GM23338 (cell line): Measurements from ENCODE around the gene PVALB. TPM values are rescaled to one million over a fixed set of nuclear protein-coding genes. Genes with fewer than 3 reads are reported as not detected.

Experiments
- ATAC-seq: fragments of 200-7000 bp; cut with Tn5 transposase; 3 replicates; pipeline ENCODE4 v1.9.1; 2020
- DNase-seq: peaks from one replicate; pipeline ENCODE4 v3.0.0-alpha.2; 2015; ENCODE audit warnings: low spot score
- H2AFZ ChIP-seq: fragments of 200-600 bp; sonication (generic); 2 replicates; pipeline ENCODE4 v1.8.0; 2016; ENCODE audit warnings: antibody characterized with exemption, mild to moderate bottlenecking, moderate library complexity
- H3F3A ChIP-seq: fragments of 200-600 bp; sonication (generic); replicated peaks from 2 replicates; pipeline ENCODE4 v1.8.0; 2017; ENCODE audit warnings: antibody characterized with exemption, mixed run types, low read depth
- H3K27ac ChIP-seq: fragments of 200-600 bp; sonication (generic); 2 replicates; pipeline ENCODE4 v1.6.1; 2016; ENCODE audit warnings: low read depth
- H3K27me3 ChIP-seq: fragments of 200-600 bp; sonication (generic); 2 replicates; pipeline ENCODE4 v1.8.0; 2016; ENCODE audit warnings: mild to moderate bottlenecking, mixed run types, moderate library complexity; ENCODE audit not compliant: insufficient read depth
- H3K36me3 ChIP-seq: fragments of 200-600 bp; sonication (generic); 2 replicates; pipeline ENCODE4 v1.8.0; 2016; ENCODE audit warnings: mild to moderate bottlenecking; ENCODE audit not compliant: insufficient read depth
- H3K4me1 ChIP-seq: fragments of 200-600 bp; sonication (generic); 2 replicates; pipeline ENCODE4 v1.8.0; 2016; ENCODE audit warnings: mild to moderate bottlenecking, moderate library complexity; ENCODE audit not compliant: insufficient read depth
- H3K4me2 ChIP-seq: fragments of 200-600 bp; sonication (generic); 2 replicates; pipeline ENCODE4 v1.7.1; 2017; ENCODE audit warnings: mixed run types
- H3K4me3 ChIP-seq: fragments of 200-600 bp; sonication (generic); 2 replicates; pipeline ENCODE4 v1.6.1; 2016; ENCODE audit warnings: mixed run types
- H3K79me2 ChIP-seq: fragments of 200-600 bp; sonication (generic); replicated peaks from 2 replicates; pipeline ENCODE4 v1.8.0; 2017; ENCODE audit warnings: mild to moderate bottlenecking; ENCODE audit not compliant: insufficient read depth
- H3K9me2 ChIP-seq: fragments of 200-600 bp; sonication (generic); 2 replicates; pipeline ENCODE4 v1.8.0; 2017; ENCODE audit not compliant: insufficient read depth
- H4K20me1 ChIP-seq: fragments of 200-600 bp; sonication (generic); replicated peaks from 2 replicates; pipeline ENCODE4 v1.8.0; 2017; ENCODE audit warnings: mild to moderate bottlenecking; ENCODE audit not compliant: insufficient read depth
- H3K27ac Mint-ChIP-seq: 2 replicates; pipeline ENCODE4 v1.8.0; 2020; ENCODE audit warnings: inconsistent platforms, mild to moderate bottlenecking, moderate library complexity, mixed read lengths
- H3K27me3 Mint-ChIP-seq: 3 replicates; pipeline ENCODE4 v1.8.0; 2022; ENCODE audit warnings: low read depth, mild to moderate bottlenecking, moderate library complexity, mixed read lengths, inconsistent platforms; ENCODE audit not compliant: insufficient read depth, poor library complexity
- H3K36me3 Mint-ChIP-seq: 3 replicates; pipeline ENCODE4 v1.8.0; 2021; ENCODE audit warnings: low read depth, mild to moderate bottlenecking, inconsistent platforms, moderate library complexity, mixed read lengths
- H3K4me1 Mint-ChIP-seq: 3 replicates; pipeline ENCODE4 v1.8.0; 2020; ENCODE audit warnings: mild to moderate bottlenecking, inconsistent platforms, mixed read lengths
- H3K4me3 Mint-ChIP-seq: 3 replicates; pipeline ENCODE4 v1.8.0; 2021; ENCODE audit warnings: moderate library complexity, mild to moderate bottlenecking, inconsistent platforms, mixed read lengths
- H3K9me3 Mint-ChIP-seq: 3 replicates; pipeline ENCODE4 v1.8.0; 2020; ENCODE audit warnings: moderate library complexity, mild to moderate bottlenecking, inconsistent platforms, mixed read lengths
- CREB1 ChIP-seq: fragments of 250-450 bp; sonication (Bioruptor Pico); IDR thresholded peaks from 2 replicates; pipeline ENCODE4 v1.5.0; 2020; ENCODE audit warnings: low read depth, mild to moderate bottlenecking, moderate library complexity
- EZH2 ChIP-seq: fragments of 200-600 bp; sonication (generic); IDR thresholded peaks from one replicate; pipeline ENCODE4 v1.8.0; 2017; ENCODE audit warnings: antibody characterized with exemption, mild to moderate bottlenecking, low read depth; ENCODE audit not compliant: unreplicated experiment
- EZH2phosphoT487 ChIP-seq: fragments of 200-600 bp; sonication (generic); IDR thresholded peaks from one replicate; pipeline ENCODE4 v1.8.1; 2018; ENCODE audit warnings: antibody characterized with exemption; ENCODE audit not compliant: unreplicated experiment
- JUNB ChIP-seq: IDR thresholded peaks from one replicate; pipeline ENCODE4 v1.6.1; 2016; ENCODE audit warnings: antibody characterized with exemption; ENCODE audit not compliant: unreplicated experiment
- NANOG ChIP-seq: IDR thresholded peaks from 2 replicates; pipeline ENCODE4 v1.6.1; 2016; ENCODE audit warnings: antibody characterized with exemption, borderline replicate concordance
- POLR2AphosphoS5 ChIP-seq: IDR thresholded peaks from 2 replicates; pipeline ENCODE4 v1.6.1; 2016; ENCODE audit warnings: antibody characterized with exemption, low read depth
- STAT1 ChIP-seq: IDR thresholded peaks from one replicate; pipeline ENCODE4 v1.6.1; 2016; ENCODE audit warnings: antibody characterized with exemption; ENCODE audit not compliant: unreplicated experiment
- ZNF331 ChIP-seq: fragments of 250-450 bp; sonication (Bioruptor Pico); IDR thresholded peaks from 2 replicates; pipeline ENCODE4 v1.5.0; 2020; ENCODE audit warnings: low read depth, mild to moderate bottlenecking, moderate library complexity
- polyA plus RNA-seq: library from polyadenylated mRNA; unstranded; fragments of >200 nt; fragmentation: Nextera tagmentation; extraction: Ambion mirVana; gene quantifications from 2 replicates; pipeline ENCODE4 v1.2.1, GENCODE V29; 2016
- total RNA-seq: library from RNA; depleted of rRNA; stranded (reverse); fragments of >200 nt; shearing (Covaris generic); gene quantifications from 2 replicates; pipeline ENCODE4 v1.2.3, GENCODE V29; 2014
- TF ChIP-seq, protein P1 (sequence below): IDR thresholded peaks from one replicate; pipeline ENCODE4 v1.6.1; 2018; ENCODE audit warnings: antibody characterized with exemption; ENCODE audit not compliant: unreplicated experiment
- TF ChIP-seq, protein P2 (sequence below): IDR thresholded peaks from 2 replicates; pipeline ENCODE4 v1.6.1; 2016; ENCODE audit warnings: antibody characterized with exemption
- TF ChIP-seq, protein P3 (sequence below), 2 experiments: fragments of 200-600 bp in 1 of 2; sonication (generic) in 1 of 2; conservative IDR thresholded peaks; 2 replicates each; pipeline versions ENCODE4 v1.5.1 to v1.6.1; 2016 to 2017; ENCODE audit warnings: antibody characterized with exemption in 2 of 2, low read depth in 2 of 2, mild to moderate bottlenecking in 2 of 2, moderate library complexity in 1 of 2
- TF ChIP-seq, protein P4 (sequence below): fragments of 250-450 bp; sonication (Bioruptor Pico); IDR thresholded peaks from 2 replicates; pipeline ENCODE4 v1.5.0; 2020; ENCODE audit warnings: mild to moderate bottlenecking, moderate library complexity

Gene PVALB
- total and polyA plus RNA-seq, 2 experiments from 2014 or later, result 7.9 TPM; not detected in 1

DNA sequence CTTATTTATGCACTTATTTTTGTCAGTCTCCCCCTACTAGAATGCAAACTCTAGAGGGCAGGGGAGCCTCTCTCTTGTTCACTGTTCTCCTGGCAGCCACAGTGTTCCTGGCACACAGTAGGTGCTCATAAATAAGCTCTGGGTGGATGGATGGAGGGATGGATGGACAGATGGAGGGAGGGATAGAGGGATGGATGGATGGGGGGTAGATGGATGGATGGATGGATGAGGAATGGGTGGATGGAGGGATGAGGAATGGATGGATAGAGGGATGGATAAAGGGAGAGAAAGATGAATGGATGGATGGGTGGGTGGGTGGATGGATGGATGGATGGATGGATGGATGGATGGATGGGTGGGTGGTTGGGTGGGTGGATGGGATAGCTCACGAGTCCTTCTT lies 13.5 kb downstream of the PVALB start (continued):
- TF ChIP-seq, protein P1, sequence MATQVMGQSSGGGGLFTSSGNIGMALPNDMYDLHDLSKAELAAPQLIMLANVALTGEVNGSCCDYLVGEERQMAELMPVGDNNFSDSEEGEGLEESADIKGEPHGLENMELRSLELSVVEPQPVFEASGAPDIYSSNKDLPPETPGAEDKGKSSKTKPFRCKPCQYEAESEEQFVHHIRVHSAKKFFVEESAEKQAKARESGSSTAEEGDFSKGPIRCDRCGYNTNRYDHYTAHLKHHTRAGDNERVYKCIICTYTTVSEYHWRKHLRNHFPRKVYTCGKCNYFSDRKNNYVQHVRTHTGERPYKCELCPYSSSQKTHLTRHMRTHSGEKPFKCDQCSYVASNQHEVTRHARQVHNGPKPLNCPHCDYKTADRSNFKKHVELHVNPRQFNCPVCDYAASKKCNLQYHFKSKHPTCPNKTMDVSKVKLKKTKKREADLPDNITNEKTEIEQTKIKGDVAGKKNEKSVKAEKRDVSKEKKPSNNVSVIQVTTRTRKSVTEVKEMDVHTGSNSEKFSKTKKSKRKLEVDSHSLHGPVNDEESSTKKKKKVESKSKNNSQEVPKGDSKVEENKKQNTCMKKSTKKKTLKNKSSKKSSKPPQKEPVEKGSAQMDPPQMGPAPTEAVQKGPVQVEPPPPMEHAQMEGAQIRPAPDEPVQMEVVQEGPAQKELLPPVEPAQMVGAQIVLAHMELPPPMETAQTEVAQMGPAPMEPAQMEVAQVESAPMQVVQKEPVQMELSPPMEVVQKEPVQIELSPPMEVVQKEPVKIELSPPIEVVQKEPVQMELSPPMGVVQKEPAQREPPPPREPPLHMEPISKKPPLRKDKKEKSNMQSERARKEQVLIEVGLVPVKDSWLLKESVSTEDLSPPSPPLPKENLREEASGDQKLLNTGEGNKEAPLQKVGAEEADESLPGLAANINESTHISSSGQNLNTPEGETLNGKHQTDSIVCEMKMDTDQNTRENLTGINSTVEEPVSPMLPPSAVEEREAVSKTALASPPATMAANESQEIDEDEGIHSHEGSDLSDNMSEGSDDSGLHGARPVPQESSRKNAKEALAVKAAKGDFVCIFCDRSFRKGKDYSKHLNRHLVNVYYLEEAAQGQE, result no peak
- TF ChIP-seq STAT1 (no peak), EZH2phosphoT487 (no peak), POLR2AphosphoS5 (no peak)
- TF ChIP-seq, protein P2, sequence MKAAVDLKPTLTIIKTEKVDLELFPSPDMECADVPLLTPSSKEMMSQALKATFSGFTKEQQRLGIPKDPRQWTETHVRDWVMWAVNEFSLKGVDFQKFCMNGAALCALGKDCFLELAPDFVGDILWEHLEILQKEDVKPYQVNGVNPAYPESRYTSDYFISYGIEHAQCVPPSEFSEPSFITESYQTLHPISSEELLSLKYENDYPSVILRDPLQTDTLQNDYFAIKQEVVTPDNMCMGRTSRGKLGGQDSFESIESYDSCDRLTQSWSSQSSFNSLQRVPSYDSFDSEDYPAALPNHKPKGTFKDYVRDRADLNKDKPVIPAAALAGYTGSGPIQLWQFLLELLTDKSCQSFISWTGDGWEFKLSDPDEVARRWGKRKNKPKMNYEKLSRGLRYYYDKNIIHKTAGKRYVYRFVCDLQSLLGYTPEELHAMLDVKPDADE, result no peak

DNA sequence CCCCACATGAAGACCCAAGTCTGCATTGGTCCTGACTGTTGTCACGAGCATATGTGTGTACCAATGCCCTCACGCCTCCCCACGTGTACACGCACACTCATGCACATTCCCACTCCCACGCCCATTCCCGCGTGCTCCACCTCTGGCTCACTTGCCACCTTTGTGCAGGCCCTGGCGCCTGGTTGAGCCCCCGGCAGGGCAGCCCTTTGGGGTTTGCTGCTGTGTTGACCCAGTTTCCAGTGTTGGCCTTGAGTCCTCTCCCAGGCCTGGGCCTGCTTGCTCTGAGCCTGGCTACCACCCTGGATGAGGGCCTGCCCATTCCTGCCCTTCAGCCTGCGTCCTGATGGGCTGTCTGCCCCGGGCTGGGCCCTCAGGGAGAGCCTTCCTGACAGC lies 18.2 kb downstream of the PVALB start:
- H3K36me3 ChIP-seq, result no peaks in the 10 kb centered on the region
- H2AFZ ChIP-seq, result no peak overlapping the region
- no peak for DNase-seq
- H3K27ac ChIP-seq, result no peak overlapping the region
- H3K27me3 ChIP-seq, result no peaks in the 10 kb centered on the region
- Mint-ChIP-seq H3K9me3 (no peaks in the 10 kb centered on the region), H3K27me3 (peaks cover 9% of the 10 kb centered on the region), H3K4me3 (no peak overlapping the region), H3K4me1 (peaks cover 43% of the 10 kb centered on the region), H3K36me3 (no peaks in the 10 kb centered on the region), H3K27ac (no peak overlapping the region)
- H3K4me1 ChIP-seq, result peaks cover 22% of the 10 kb centered on the region; the same call in 1 of the 2 replicates
- H3K4me2 ChIP-seq, result no peak overlapping the region
- H3F3A ChIP-seq, result no peaks in the 10 kb centered on the region
- H3K79me2 ChIP-seq, result no peaks in the 10 kb centered on the region
- no peak for ATAC-seq
- no peak overlapping the region for H3K4me3 ChIP-seq
- H3K9me2 ChIP-seq, result no peaks in the 10 kb centered on the region
- no peaks in the 10 kb centered on the region for H4K20me1 ChIP-seq
- TF ChIP-seq, protein P3, sequence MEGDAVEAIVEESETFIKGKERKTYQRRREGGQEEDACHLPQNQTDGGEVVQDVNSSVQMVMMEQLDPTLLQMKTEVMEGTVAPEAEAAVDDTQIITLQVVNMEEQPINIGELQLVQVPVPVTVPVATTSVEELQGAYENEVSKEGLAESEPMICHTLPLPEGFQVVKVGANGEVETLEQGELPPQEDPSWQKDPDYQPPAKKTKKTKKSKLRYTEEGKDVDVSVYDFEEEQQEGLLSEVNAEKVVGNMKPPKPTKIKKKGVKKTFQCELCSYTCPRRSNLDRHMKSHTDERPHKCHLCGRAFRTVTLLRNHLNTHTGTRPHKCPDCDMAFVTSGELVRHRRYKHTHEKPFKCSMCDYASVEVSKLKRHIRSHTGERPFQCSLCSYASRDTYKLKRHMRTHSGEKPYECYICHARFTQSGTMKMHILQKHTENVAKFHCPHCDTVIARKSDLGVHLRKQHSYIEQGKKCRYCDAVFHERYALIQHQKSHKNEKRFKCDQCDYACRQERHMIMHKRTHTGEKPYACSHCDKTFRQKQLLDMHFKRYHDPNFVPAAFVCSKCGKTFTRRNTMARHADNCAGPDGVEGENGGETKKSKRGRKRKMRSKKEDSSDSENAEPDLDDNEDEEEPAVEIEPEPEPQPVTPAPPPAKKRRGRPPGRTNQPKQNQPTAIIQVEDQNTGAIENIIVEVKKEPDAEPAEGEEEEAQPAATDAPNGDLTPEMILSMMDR (conservative IDR thresholded peaks at IDR 0.05; ENCODE audit: low read depth in 2 of 2), result no peak
- TF ChIP-seq, protein P2, result no peak
- no peak for TF ChIP-seq NANOG
- no peak for TF ChIP-seq ZNF331 (CRISPR knock-in tag)
- TF ChIP-seq, protein P4, sequence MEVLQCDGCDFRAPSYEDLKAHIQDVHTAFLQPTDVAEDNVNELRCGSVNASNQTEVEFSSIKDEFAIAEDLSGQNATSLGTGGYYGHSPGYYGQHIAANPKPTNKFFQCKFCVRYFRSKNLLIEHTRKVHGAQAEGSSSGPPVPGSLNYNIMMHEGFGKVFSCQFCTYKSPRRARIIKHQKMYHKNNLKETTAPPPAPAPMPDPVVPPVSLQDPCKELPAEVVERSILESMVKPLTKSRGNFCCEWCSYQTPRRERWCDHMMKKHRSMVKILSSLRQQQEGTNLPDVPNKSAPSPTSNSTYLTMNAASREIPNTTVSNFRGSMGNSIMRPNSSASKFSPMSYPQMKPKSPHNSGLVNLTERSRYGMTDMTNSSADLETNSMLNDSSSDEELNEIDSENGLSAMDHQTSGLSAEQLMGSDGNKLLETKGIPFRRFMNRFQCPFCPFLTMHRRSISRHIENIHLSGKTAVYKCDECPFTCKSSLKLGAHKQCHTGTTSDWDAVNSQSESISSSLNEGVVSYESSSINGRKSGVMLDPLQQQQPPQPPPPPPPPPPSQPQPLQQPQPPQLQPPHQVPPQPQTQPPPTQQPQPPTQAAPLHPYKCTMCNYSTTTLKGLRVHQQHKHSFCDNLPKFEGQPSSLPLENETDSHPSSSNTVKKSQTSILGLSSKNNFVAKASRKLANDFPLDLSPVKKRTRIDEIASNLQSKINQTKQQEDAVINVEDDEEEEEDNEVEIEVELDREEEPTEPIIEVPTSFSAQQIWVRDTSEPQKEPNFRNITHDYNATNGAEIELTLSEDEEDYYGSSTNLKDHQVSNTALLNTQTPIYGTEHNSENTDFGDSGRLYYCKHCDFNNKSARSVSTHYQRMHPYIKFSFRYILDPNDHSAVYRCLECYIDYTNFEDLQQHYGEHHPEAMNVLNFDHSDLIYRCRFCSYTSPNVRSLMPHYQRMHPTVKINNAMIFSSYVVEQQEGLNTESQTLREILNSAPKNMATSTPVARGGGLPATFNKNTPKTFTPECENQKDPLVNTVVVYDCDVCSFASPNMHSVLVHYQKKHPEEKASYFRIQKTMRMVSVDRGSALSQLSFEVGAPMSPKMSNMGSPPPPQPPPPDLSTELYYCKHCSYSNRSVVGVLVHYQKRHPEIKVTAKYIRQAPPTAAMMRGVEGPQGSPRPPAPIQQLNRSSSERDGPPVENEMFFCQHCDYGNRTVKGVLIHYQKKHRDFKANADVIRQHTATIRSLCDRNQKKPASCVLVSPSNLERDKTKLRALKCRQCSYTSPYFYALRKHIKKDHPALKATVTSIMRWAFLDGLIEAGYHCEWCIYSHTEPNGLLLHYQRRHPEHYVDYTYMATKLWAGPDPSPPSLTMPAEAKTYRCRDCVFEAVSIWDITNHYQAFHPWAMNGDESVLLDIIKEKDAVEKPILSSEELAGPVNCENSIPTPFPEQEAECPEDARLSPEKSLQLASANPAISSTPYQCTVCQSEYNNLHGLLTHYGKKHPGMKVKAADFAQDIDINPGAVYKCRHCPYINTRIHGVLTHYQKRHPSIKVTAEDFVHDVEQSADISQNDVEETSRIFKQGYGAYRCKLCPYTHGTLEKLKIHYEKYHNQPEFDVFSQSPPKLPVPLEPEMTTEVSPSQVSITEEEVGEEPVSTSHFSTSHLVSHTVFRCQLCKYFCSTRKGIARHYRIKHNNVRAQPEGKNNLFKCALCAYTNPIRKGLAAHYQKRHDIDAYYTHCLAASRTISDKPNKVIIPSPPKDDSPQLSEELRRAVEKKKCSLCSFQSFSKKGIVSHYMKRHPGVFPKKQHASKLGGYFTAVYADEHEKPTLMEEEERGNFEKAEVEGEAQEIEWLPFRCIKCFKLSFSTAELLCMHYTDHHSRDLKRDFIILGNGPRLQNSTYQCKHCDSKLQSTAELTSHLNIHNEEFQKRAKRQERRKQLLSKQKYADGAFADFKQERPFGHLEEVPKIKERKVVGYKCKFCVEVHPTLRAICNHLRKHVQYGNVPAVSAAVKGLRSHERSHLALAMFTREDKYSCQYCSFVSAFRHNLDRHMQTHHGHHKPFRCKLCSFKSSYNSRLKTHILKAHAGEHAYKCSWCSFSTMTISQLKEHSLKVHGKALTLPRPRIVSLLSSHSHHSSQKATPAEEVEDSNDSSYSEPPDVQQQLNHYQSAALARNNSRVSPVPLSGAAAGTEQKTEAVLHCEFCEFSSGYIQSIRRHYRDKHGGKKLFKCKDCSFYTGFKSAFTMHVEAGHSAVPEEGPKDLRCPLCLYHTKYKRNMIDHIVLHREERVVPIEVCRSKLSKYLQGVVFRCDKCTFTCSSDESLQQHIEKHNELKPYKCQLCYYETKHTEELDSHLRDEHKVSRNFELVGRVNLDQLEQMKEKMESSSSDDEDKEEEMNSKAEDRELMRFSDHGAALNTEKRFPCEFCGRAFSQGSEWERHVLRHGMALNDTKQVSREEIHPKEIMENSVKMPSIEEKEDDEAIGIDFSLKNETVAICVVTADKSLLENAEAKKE, result no peak
- TF ChIP-seq EZH2, result no peak
- no peak for TF ChIP-seq CREB1 (CRISPR knock-in tag)
- TF ChIP-seq EZH2phosphoT487, result no peak
- no peak for TF ChIP-seq JUNB
